Tongue (tissue), 2 donors: ENCODE results near the gene ATP9B. TPM values are rescaled to one million over a fixed set of nuclear protein-coding genes. Genes with fewer than 3 reads are reported as not detected.
"Not testable (repeated sequence)": the region's sequence is repeated elsewhere in the genome, so short reads cannot be mapped to it uniquely, and the experiment has no call there.

Source experiments
- DNase-seq: peaks from one replicate; pipeline ENCODE4 v3.0.0-alpha.2; 2015
- total RNA-seq: library from RNA; depleted of rRNA; stranded (reverse); fragments of >200 nt; gene quantifications from one replicate; pipeline ENCODE4 v1.2.3, GENCODE V29; 2014

ATP9B gene
- total RNA-seq, 1 donor from 2014 or later = 84.5 TPM

GRCh38 chr18:79366177-79367094, 297.2 kb downstream of the ATP9B start:
- peak; percentile 62 for DNase-seq

- no peak for DNase-seq
Measured at GRCh38 chr18:79367480-79367879, 298.3 kb downstream of the ATP9B start.

GRCh38 chr18:79367989-79368388, 298.8 kb downstream of the ATP9B start:
- DNase-seq = peak; percentile 38

GRCh38 chr18:79368681-79369080, 299.5 kb downstream of the ATP9B start:
- no peak for DNase-seq

GRCh38 chr18:79371561-79372121, 302.4 kb downstream of the ATP9B start:
- no peak for DNase-seq

GRCh38 chr18:79372461-79372860, 303.3 kb downstream of the ATP9B start:
- no peak for DNase-seq

- DNase-seq = no peak
Measured at GRCh38 chr18:79372991-79373390, 303.8 kb downstream of the ATP9B start.

GRCh38 chr18:79373736-79374135, 304.5 kb downstream of the ATP9B start:
- no peak for DNase-seq

GRCh38 chr18:79374408-79375171, 305.4 kb downstream of the ATP9B start:
- DNase-seq = no peak

GRCh38 chr18:79375441-79376154, 306.4 kb downstream of the ATP9B start:
- DNase-seq = no peak

GRCh38 chr18:79376661-79377060, 307.5 kb downstream of the ATP9B start:
- not testable (repeated sequence) for DNase-seq

- DNase-seq = no peak
Measured at GRCh38 chr18:79377187-79377891, 308.1 kb downstream of the ATP9B start.

GRCh38 chr18:79378536-79379250, 309.5 kb downstream of the ATP9B start:
- peak; percentile 91 for DNase-seq

- DNase-seq = no peak
Measured at GRCh38 chr18:79379251-79379905, 310.2 kb downstream of the ATP9B start.

- no peak for DNase-seq
Measured at GRCh38 chr18:79379931-79380815, 311.0 kb downstream of the ATP9B start.

GRCh38 chr18:79380816-79381806, 311.9 kb downstream of the ATP9B start:
- peak; percentile 84 for DNase-seq

- DNase-seq = no peak
Measured at GRCh38 chr18:79381811-79382311, 312.7 kb downstream of the ATP9B start.
